ENCODE results near the gene DSCAML1.

Gene DSCAML1

GRCh38 chr11:117808784-117809183, 11.8 kb upstream of the DSCAML1 start:
- no peak for DNase-seq (ENCODE audit: low read depth)
- no peak overlapping the region for H3K4me3 ChIP-seq (ENCODE audit: low read depth, low read length)
- TF ChIP-seq CTCF (IDR thresholded peaks at IDR 0.05; ENCODE audit: control insufficient read depth, extremely low read depth, insufficient read depth): no peak

GRCh38 chr11:117807482-117808327, 10.7 kb upstream of the DSCAML1 start:
- TF ChIP-seq CTCF (IDR thresholded peaks at IDR 0.05; ENCODE audit: control insufficient read depth, extremely low read depth, insufficient read depth): peak; percentile 84
- DNase-seq (ENCODE audit: low read depth): no peak
- no peak overlapping the region for H3K4me3 ChIP-seq (ENCODE audit: low read depth, low read length)

GRCh38 chr11:117806846-117807245, 9.8 kb upstream of the DSCAML1 start:
- TF ChIP-seq CTCF (IDR thresholded peaks at IDR 0.05; ENCODE audit: control insufficient read depth, extremely low read depth, insufficient read depth): no peak
- DNase-seq (ENCODE audit: low read depth): no peak
- H3K4me3 ChIP-seq (ENCODE audit: low read depth, low read length): no peak overlapping the region

GRCh38 chr11:117805045-117805444, 8.0 kb upstream of the DSCAML1 start:
- no peak for DNase-seq (ENCODE audit: low read depth)
- H3K4me3 ChIP-seq (ENCODE audit: low read depth, low read length): no peak overlapping the region
- no peak for TF ChIP-seq CTCF (IDR thresholded peaks at IDR 0.05; ENCODE audit: control insufficient read depth, extremely low read depth, insufficient read depth)

GRCh38 chr11:117803896-117804295, 6.9 kb upstream of the DSCAML1 start:
- no peak for DNase-seq (ENCODE audit: low read depth)
- TF ChIP-seq CTCF (IDR thresholded peaks at IDR 0.05; ENCODE audit: control insufficient read depth, extremely low read depth, insufficient read depth): no peak

DNA sequence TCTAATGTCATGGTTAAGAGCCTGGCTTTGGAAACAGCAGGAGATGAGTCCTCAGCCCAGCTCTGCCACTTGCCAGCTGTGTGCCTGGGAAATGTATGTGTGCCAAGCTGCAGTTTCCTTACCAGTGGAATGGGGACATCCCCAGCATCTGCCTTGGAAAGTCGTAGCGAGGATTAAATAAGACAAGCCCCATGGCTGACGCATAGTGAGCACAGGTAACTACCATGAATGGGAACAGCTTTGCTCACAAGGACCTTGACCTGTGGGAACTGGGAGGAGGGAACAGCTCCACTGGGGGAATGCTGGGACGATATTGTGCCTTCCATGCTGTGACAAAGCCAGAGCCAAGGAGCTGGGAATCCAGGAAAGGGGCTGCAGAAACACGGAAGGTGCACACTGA, 2.6 kb upstream of the DSCAML1 start:
- DNase-seq (ENCODE audit: low read depth): no peak
- no peak overlapping the region for H3K4me3 ChIP-seq (ENCODE audit: low read depth, low read length)
- no peak for TF ChIP-seq CTCF (IDR thresholded peaks at IDR 0.05; ENCODE audit: control insufficient read depth, extremely low read depth, insufficient read depth)

More at GRCh38 chr11:117803896-117804295, 6.9 kb upstream of the DSCAML1 start:
- no peak overlapping the region for H3K4me3 ChIP-seq (ENCODE audit: low read depth, low read length)

DNA sequence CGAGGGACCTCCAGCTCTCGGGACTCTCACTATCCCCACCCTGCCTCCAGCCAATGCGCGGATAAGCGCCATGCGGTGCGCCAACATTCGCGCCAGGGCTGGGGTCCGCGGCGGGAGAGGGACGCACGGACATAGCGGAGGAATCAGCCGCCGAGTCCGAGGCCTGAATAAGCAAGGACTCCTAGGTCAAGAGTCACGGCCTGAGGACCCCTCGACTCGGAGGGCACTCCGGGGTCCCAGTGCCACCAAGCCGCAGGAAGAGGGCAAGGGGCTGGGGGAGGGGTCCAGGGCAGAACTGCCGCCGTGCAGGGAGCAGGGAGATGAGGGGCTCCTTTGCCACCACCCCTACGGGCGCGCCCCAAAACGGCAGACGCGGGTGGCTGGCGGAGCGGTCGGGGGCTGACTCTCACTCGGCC, 552 bp downstream of the DSCAML1 start:
- H3K4me3 ChIP-seq (ENCODE audit: low read depth, low read length): no peak overlapping the region
- no peak for TF ChIP-seq CTCF (IDR thresholded peaks at IDR 0.05; ENCODE audit: control insufficient read depth, extremely low read depth, insufficient read depth)
- no peak for DNase-seq (ENCODE audit: low read depth)
